GM19351 (cell line): ENCODE data around the gene VAV3.

Source experiments
- ATAC-seq: cut with Tn5 transposase; IDR thresholded peaks from one replicate; pipeline ENCODE4 v1.9.1; 2021; ENCODE audit warnings: mild to moderate bottlenecking, moderate library complexity; ENCODE audit not compliant: unreplicated experiment

VAV3 gene

GRCh38 chr1:107604825-107605224 lies 360.2 kb downstream of the VAV3 start:
- ATAC-seq = no peak

- no peak for ATAC-seq
Observed at GRCh38 chr1:107600607-107601160, 364.3 kb downstream of the VAV3 start.

GRCh38 chr1:107599220-107599619 lies 365.8 kb downstream of the VAV3 start:
- ATAC-seq = no peak

GRCh38 chr1:107597290-107597689 lies 367.7 kb downstream of the VAV3 start:
- ATAC-seq = no peak

- no peak for ATAC-seq
Observed at GRCh38 chr1:107594536-107594935, 370.4 kb downstream of the VAV3 start.

- ATAC-seq = no peak
Observed at GRCh38 chr1:107593501-107594209, 371.3 kb downstream of the VAV3 start.

GRCh38 chr1:107590900-107591622 lies 373.9 kb downstream of the VAV3 start:
- ATAC-seq = peak; percentile 95

GRCh38 chr1:107590087-107590486 lies 374.9 kb downstream of the VAV3 start:
- ATAC-seq = no peak

GRCh38 chr1:107588321-107588720 lies 376.7 kb downstream of the VAV3 start:
- ATAC-seq = no peak

- ATAC-seq = no peak
Observed at GRCh38 chr1:107575226-107575625, 389.8 kb downstream of the VAV3 start.

- no peak for ATAC-seq
Observed at GRCh38 chr1:107574044-107574443, 390.9 kb downstream of the VAV3 start.

- ATAC-seq = no peak
Observed at GRCh38 chr1:107572674-107573211, 392.2 kb downstream of the VAV3 start.

GRCh38 chr1:107570768-107571167 lies 394.2 kb downstream of the VAV3 start:
- ATAC-seq = no peak

- no peak for ATAC-seq
Observed at GRCh38 chr1:107563441-107563840, 401.5 kb downstream of the VAV3 start.

- ATAC-seq = no peak
Observed at GRCh38 chr1:107559881-107560280, 405.1 kb downstream of the VAV3 start.

GRCh38 chr1:107557095-107557494 lies 407.9 kb downstream of the VAV3 start:
- ATAC-seq = no peak

GRCh38 chr1:107555578-107555977 lies 409.4 kb downstream of the VAV3 start:
- no peak for ATAC-seq

- ATAC-seq = no peak
Observed at GRCh38 chr1:107552781-107553180, 412.2 kb downstream of the VAV3 start.

GRCh38 chr1:107551456-107551855 lies 413.5 kb downstream of the VAV3 start:
- no peak for ATAC-seq

GRCh38 chr1:107550358-107550757 lies 414.6 kb downstream of the VAV3 start:
- ATAC-seq = no peak

GRCh38 chr1:107549152-107549810 lies 415.7 kb downstream of the VAV3 start:
- ATAC-seq = peak; percentile 61
